HG03521 (cell line): ENCODE measurements around the gene STIP1.
A peak's percentile ranks its signal among the peaks of the same experiment; 100 is the strongest.

Experiments
- ATAC-seq: cut with Tn5 transposase; IDR thresholded peaks from one replicate; pipeline ENCODE4 v1.9.1; 2021; ENCODE audit warnings: mild to moderate bottlenecking, moderate library complexity; ENCODE audit not compliant: unreplicated experiment

STIP1 gene

GRCh38 chr11:64220798-64221197 is 34.8 kb downstream of the STIP1 start:
- ATAC-seq: no peak

- ATAC-seq: no peak
Observed at GRCh38 chr11:64222651-64223000, 36.7 kb downstream of the STIP1 start.

- no peak for ATAC-seq
Observed at GRCh38 chr11:64223001-64223651, 37.2 kb downstream of the STIP1 start.

- no peak for ATAC-seq
Observed at GRCh38 chr11:64224151-64224890, 38.4 kb downstream of the STIP1 start.

GRCh38 chr11:64224891-64225607 is 39.1 kb downstream of the STIP1 start:
- no peak for ATAC-seq

GRCh38 chr11:64225608-64226506 is 39.9 kb downstream of the STIP1 start, which contains the start of the genes NUDT22 and TRPT1:
NUDT22 (plus strand) TSS chr11:64226274; CDS start chr11:64226653, 379 bp downstream.
TRPT1 (minus strand) TSS chr11:64226186; CDS start chr11:64225860, 326 bp downstream.
- peak; percentile 51 for ATAC-seq

GRCh38 chr11:64226507-64227051 is 40.6 kb downstream of the STIP1 start:
- ATAC-seq: no peak

GRCh38 chr11:64227405-64227956 is 41.5 kb downstream of the STIP1 start:
- ATAC-seq: no peak

GRCh38 chr11:64229090-64229743 is 43.2 kb downstream of the STIP1 start:
- ATAC-seq: no peak

GRCh38 chr11:64229744-64230170 is 43.8 kb downstream of the STIP1 start:
- ATAC-seq: no peak

GRCh38 chr11:64230171-64230984 is 44.4 kb downstream of the STIP1 start, which contains the start of gene DNAJC4:
DNAJC4 (plus strand) TSS chr11:64230548; CDS start chr11:64230855, 307 bp downstream.
- ATAC-seq: peak; percentile 37

GRCh38 chr11:64230985-64231365 is 45.0 kb downstream of the STIP1 start:
- ATAC-seq: no peak

- no peak for ATAC-seq
Observed at GRCh38 chr11:64231546-64231945, 45.6 kb downstream of the STIP1 start.

- ATAC-seq: no peak
Observed at GRCh38 chr11:64232182-64232966, 46.4 kb downstream of the STIP1 start.

GRCh38 chr11:64232967-64233315 is 47.0 kb downstream of the STIP1 start:
- no peak for ATAC-seq

- ATAC-seq: peak; percentile 39
Observed at GRCh38 chr11:64233913-64234586, 48.1 kb downstream of the STIP1 start, which contains the start of gene VEGFB. VEGFB (plus strand) TSS chr11:64234584; CDS start chr11:64234834, 250 bp downstream.
